Mucosa of descending colon (tissue), 3 donors: ENCODE data around the gene OPN5. TPM values are rescaled to one million over a fixed set of nuclear protein-coding genes. Genes with fewer than 3 reads are reported as not detected.

Experiments
- ATAC-seq: fragments of 200-7000 bp; cut with Tn5 transposase; one replicate; pipeline ENCODE4 v1.9.1; 2020; ENCODE audit warnings: mild to moderate bottlenecking, moderate library complexity
- DNase-seq, 3 donors: peaks; one replicate each; pipeline ENCODE4 v3.0.0-alpha.2; 2020
- H3K36me3 ChIP-seq: fragments of 200-600 bp; one replicate; pipeline ENCODE4 v1.8.0; 2021; ENCODE audit warnings: low read depth, mild to moderate bottlenecking
- H3K4me1 ChIP-seq: fragments of 200-600 bp; one replicate; pipeline ENCODE4 v1.8.0; 2021; ENCODE audit warnings: low read depth, mild to moderate bottlenecking
- H3K4me3 ChIP-seq: fragments of 200-600 bp; one replicate; pipeline ENCODE4 v1.8.0; 2021; ENCODE audit warnings: mild to moderate bottlenecking
- H3K9me3 ChIP-seq: fragments of 200-600 bp; one replicate; pipeline ENCODE4 v1.8.0; 2021; ENCODE audit warnings: mild to moderate bottlenecking
- CTCF ChIP-seq: fragments of 200-600 bp; IDR thresholded peaks from one replicate; pipeline ENCODE4 v1.8.0; 2022; ENCODE audit warnings: antibody characterized with exemption, mild to moderate bottlenecking
- intact Hi-C, 2 donors: fragments of 100-400 bp; cut with DNase I in 1 of 2; cut with micrococcal nuclease in 1 of 2; formaldehyde crosslinking; loops; one replicate each; pipeline versions ENCODE4 v1.11.0 to v1.11.1; 2022; cut with DNase I, micrococcal nuclease
- total RNA-seq, 3 donors: library from RNA; stranded (reverse); fragmentation: NEBNext Ultra II Directional in 2 of 3; extraction: Animal tissue kit (Norgen Biotek cat#: 25700) in 2 of 3; gene quantifications; one replicate each; pipeline versions ENCODE4 v1.2.1 to v1.2.4, GENCODE V29; 2021 to 2023
- donor health status: DM: no; HTN: no; CAD: no; lungs with moderate emphysema.
- donor health status: DM: no; HTN: no; CAD: no.
- donor health status: DM: no; HTN: yes; CAD: no.

OPN5 gene
- total RNA-seq, 3 donors from 2014 or later, result not detected

GRCh38 chr6:47832386-47833100, 50.7 kb downstream of the OPN5 start:
- ATAC-seq, result no peak
- intact Hi-C loops, result no loop called here

GRCh38 chr6:47834196-47834595, 52.4 kb downstream of the OPN5 start:
- Histone ChIP-seq H3K36me3 (no peaks in the 10 kb centered on the region), H3K4me1 (no peaks in the 10 kb centered on the region), H3K4me3 (no peak overlapping the region), H3K9me3 (no peaks in the 10 kb centered on the region)
- DNase-seq, result no peak
- intact Hi-C loops, result no loop called here
- no peak for TF ChIP-seq CTCF
- ATAC-seq, result no peak

More at GRCh38 chr6:47832386-47833100, 50.7 kb downstream of the OPN5 start:
- no peak for TF ChIP-seq CTCF
- H3K9me3 ChIP-seq, result no peaks in the 10 kb centered on the region
- H3K4me1 ChIP-seq, result no peaks in the 10 kb centered on the region
- DNase-seq, result no peak
- no peaks in the 10 kb centered on the region for H3K36me3 ChIP-seq
- H3K4me3 ChIP-seq, result no peak overlapping the region

GRCh38 chr6:47836046-47836445, 54.2 kb downstream of the OPN5 start:
- DNase-seq (no peak), ATAC-seq (no peak)
- Histone ChIP-seq H3K36me3 (no peaks in the 10 kb centered on the region), H3K4me1 (no peaks in the 10 kb centered on the region), H3K4me3 (no peak overlapping the region), H3K9me3 (no peaks in the 10 kb centered on the region)
- intact Hi-C loops, result no loop called here
- TF ChIP-seq CTCF, result no peak

GRCh38 chr6:47836639-47837038, 54.8 kb downstream of the OPN5 start:
- DNase-seq, result no peak
- ATAC-seq, result no peak
- Histone ChIP-seq H3K9me3 (no peaks in the 10 kb centered on the region), H3K36me3 (no peaks in the 10 kb centered on the region), H3K4me1 (no peaks in the 10 kb centered on the region), H3K4me3 (no peak overlapping the region)
- intact Hi-C loops, result no loop called here
- TF ChIP-seq CTCF, result no peak

GRCh38 chr6:47839645-47840044, 57.8 kb downstream of the OPN5 start:
- no peak for TF ChIP-seq CTCF
- Histone ChIP-seq H3K4me1 (no peaks in the 10 kb centered on the region), H3K9me3 (no peaks in the 10 kb centered on the region), H3K4me3 (no peak overlapping the region), H3K36me3 (no peaks in the 10 kb centered on the region)
- intact Hi-C loops, result no loop called here
- DNase-seq (no peak), ATAC-seq (no peak)

GRCh38 chr6:47844881-47845280, 63.0 kb downstream of the OPN5 start:
- no peaks in the 10 kb centered on the region for H3K36me3 ChIP-seq
- DNase-seq, result no peak
- H3K4me1 ChIP-seq, result no peaks in the 10 kb centered on the region
- ATAC-seq, result no peak
- no peak overlapping the region for H3K4me3 ChIP-seq
- TF ChIP-seq CTCF, result no peak
- H3K9me3 ChIP-seq, result no peaks in the 10 kb centered on the region
- intact Hi-C loops, result no loop called here
